ENCODE data around the gene MARS2. TPM values are rescaled to one million over a fixed set of nuclear protein-coding genes. Genes with fewer than 3 reads are reported as not detected.

The MARS2 gene
- 2.5 and 5.4 TPM in 2 replicates for total RNA-seq

DNA sequence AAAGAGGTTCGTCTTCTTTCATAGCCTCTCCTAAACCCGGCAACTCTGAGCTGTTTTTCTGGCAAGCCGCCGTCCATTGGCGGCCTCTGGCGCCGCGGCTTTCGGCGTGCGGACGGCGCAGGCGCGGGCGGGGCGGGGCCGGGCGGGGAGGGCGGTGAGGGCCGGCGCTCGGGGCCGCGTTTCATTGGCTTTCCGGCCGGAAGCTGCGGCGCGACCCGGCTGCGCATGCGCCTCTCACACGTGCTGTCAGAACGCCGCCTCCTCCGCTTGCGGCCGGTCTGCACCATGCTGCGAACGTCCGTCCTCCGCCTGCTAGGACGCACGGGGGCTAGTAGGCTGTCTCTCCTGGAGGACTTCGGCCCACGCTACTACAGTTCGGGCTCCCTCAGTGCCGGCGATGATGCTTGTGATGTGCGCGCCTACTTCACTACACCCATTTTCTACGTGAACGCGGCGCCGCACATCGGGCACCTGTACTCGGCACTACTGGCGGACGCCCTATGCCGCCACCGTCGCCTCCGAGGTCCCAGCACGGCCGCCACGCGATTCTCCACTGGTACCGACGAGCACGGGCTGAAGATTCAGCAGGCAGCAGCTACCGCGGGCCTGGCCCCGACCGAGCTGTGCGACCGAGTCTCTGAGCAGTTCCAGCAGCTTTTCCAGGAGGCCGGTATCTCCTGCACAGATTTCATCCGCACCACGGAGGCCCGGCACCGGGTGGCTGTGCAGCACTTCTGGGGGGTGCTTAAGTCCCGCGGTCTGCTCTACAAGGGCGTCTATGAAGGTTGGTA, at the start of gene MARS2:
MARS2 (plus strand) TSS at position 249 of the 791 bp plus-strand sequence; CDS start at position 286, 37 bp downstream.

DNA sequence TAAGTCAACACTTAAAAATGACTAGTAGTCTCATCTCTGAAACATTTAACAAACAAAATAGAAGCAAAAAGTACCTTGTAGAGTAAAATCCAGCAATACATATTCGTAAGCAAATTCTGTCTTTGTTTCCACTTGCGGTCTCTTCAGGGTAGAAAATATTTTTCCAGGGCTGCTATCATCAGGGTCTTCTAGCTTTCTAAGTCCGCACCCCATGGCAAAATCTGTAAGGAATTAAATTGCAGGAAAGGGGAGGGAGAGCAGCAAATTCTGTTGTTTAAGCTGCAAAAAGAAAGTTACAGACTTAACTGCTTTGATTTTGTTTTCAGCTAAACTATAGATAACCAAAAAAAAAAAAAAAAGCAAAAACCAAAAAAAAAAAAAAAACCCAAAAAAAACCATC, 29.9 kb upstream of the MARS2 start, which contains the start of gene RFTN2:
RFTN2 (minus strand) TSS at position 342 of the 400 bp plus-strand sequence; CDS start at position 213, 129 bp downstream.

Other genes starting within 250 kb of the MARS2 start
- 151 and 181 TPM in 2 replicates for gene HSPD1, start 205.5 kb upstream of the MARS2 start, total RNA-seq
- 44.4 and 47.0 TPM in 2 replicates for gene HSPE1, start 205.0 kb upstream of the MARS2 start, total RNA-seq
- gene MOB4, start 189.3 kb upstream of the MARS2 start, total RNA-seq, result 28.2 and 46.4 TPM in 2 replicates
- 3.5 and 10.0 TPM in 2 replicates for gene RFTN2, start 29.8 kb upstream of the MARS2 start, total RNA-seq
- not detected in 2 replicates for gene BOLL, start 80.0 kb downstream of the MARS2 start, total RNA-seq
- gene PLCL1, start 99.2 kb downstream of the MARS2 start, total RNA-seq, result 4.3 and 8.6 TPM in 2 replicates